HG02759 (cell line): Measurements from ENCODE around the gene ATCAY.
A peak's percentile ranks its signal among the peaks of the same experiment; 100 is the strongest.
"Not testable (repeated sequence)": the region's sequence is repeated elsewhere in the genome, so short reads cannot be mapped to it uniquely, and the experiment has no call there.

ENCODE experiments used
- ATAC-seq: cut with Tn5 transposase; IDR thresholded peaks from one replicate; pipeline ENCODE4 v1.9.1; 2021; ENCODE audit warnings: mild to moderate bottlenecking, moderate library complexity; ENCODE audit not compliant: unreplicated experiment

ATCAY gene

DNA sequence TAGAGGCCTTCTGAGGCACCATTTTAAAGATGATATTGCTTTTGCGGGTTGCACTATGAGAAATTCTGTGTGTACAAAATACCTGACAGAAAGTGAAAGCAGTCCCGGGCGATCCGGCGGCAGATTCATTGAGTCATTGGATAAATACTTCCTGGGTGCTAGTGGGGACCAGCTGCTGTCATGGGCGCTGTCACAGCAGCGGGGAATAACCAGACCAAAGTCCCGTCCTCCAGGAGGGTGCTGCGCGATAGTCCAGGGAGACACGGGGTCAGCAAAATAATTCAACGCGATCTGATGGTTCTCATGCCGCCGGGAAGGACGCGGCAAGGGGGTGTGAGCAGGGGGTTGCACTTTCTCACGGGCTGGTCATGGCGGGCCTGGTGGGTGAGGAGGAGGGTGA is 25.2 kb upstream of the ATCAY start:
- no peak for ATAC-seq

DNA sequence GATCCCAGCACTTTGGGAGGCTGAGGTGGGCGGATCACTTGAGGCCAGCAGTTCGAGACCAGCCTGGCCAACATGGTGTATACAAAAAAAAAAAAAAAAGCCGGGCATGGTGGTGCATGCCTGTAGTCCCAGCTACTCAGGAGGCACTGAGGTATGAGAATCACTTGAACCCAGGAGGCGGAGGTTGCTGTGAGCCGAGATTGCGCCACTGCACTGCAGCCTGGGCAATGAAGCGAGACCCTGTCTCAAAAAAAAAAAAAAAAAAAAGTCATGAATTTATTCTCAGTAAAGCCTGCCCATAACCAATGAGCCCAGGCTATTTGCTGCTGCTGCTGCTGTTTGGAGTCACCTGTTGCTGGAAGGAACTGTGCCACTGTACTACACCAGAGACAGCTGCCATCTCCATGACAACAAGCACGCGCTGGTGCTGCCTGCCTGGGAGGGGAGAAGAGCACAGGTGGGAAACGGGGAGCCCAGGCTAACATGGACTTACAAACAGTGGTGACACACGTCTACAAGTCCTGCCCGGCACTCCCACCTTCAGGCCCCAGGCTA is 23.0 kb upstream of the ATCAY start:
- ATAC-seq: peak; percentile 48

DNA sequence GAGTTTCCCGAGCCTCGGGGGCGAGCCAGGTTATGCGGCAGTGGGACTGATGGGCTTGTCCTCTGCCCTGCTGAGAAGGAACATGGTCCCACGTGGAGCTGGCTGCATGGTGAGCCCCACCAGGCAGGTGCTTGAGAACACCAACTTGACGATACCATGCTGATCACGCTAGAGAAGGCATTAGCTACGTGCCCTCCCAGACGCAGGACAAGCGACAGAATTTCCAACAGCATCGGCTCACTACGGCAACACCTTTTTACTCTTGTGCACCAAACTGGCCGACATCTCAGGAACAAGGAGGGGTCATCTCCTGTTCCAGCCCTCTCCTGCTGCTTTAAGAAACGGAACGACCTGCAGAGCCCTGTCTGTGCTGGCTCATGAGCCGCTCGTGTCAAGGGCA is 20.0 kb upstream of the ATCAY start:
- ATAC-seq: no peak

DNA sequence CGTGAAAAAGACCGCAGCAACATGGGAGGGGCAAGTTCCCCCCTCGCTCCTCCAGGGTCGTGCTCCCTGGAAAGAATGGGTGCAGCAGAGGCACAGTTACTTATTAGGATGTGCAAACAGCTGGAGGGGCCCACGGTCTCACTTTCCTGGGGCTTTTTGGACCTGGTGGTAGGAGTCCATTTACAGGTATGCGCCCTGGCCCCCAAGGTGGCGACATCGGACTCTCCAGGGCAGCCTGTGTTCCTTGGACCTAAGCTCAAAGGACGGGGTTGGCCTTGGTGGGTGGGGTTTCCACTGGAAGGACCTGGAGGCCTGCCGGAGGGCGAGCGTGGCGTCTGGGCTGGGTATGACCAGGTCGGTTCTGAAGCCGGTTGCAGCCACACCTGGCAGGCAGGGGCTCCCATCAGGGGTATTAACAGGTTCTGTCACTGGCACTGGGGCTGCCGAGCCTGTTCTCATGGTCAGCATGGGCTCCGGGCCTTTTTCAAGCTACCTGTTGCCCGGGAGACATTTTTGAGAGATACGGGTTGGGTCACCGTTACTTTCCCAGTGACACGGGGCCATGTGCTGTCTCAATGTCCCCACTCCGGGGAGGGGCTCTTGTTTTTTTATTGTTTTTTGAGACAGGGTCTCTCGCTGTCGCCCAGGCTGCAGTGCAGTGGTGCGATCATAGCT is 17.5 kb upstream of the ATCAY start:
- no peak for ATAC-seq

DNA sequence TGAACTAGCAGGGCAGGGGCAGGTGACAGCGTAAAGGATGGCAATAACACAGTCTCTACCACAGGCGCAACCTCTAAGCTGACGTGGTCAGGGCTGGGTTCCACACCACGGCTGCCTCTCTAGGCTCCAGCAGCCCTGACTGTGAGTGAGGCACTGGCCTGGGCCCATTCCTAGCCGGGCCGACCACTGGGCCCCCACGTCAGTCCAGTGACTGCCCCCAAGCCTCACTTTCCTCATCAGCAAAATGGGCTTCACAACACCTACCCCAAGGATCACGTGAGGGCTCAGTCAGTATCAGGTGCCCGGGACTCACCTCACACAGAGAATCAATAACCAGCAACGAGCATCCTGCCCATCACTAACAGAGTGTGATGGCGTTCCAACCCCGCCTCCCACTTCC is 16.8 kb upstream of the ATCAY start:
- ATAC-seq: no peak

DNA sequence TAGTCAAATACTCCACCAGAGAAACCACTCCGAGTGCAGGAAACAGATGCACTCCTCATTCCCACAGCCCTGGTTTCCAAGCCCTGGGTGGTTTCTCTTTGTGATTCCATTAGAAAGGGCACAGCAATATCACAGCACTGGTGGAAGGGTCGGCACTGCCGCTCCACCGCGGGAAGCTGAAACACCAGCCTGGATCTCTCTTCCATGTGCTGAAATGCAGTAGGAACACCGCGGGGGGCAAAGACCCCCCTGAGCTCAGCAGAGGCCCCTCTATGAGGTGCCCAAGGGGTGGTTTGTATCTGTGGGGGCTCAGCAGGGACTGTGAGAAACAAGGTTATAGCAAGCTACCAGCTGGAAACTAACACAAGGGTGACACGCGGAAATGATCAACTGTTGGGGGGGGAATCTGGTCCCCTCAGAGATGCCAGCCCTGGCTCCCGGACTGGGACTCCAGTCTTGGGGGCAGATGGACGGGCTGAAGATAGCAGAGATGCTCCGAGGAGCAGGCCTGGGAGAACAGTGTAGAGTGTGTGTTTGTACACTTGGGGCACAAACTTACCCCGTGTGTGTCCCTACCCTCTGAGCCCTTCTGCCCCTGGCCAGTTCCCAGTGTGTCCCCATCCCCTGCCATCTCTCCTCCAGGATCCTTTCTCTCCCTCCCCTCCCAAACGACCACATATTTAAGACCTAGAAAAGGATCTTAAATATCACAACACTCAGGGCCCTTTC is 13.4 kb upstream of the ATCAY start:
- no peak for ATAC-seq

DNA sequence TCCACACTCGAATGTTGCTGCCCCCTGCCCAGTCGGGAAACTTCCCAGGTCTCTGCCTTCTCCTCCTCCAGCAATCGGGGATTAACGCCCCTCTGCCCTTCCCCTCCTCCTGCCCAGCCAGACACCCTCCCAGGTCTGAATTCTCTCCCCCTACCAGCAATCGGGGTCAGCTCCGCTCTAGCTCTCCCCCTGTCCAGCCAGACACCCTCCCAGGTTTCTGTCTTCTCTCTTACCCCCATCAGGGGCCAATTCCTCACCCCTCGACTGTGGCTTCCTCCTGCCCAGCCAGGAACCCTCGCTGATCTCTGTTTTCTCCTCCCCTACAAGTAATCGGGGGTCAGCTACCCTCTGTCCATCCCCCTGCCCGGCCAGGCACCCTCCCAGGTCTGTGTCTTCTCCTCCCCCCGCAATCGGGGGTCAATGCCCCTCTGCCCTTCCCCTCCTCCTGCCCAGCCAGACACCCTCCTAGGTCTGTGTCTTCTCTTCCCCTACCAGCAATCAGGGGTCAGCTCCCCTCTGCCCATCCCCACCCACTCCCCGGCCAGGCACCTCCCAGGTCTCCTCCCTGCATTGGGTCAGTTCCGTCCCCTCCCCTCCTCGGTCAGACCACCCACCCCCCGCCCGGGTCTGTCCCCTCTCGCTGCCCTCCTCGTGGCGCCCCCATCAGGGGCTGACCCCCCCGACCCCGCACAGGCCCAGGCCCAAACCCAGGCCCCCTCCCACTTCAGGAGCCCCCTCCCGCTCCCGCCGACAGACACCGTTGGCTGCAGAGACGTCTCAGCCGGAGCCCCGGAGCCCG is 12.3 kb upstream of the ATCAY start:
- no peak for ATAC-seq

DNA sequence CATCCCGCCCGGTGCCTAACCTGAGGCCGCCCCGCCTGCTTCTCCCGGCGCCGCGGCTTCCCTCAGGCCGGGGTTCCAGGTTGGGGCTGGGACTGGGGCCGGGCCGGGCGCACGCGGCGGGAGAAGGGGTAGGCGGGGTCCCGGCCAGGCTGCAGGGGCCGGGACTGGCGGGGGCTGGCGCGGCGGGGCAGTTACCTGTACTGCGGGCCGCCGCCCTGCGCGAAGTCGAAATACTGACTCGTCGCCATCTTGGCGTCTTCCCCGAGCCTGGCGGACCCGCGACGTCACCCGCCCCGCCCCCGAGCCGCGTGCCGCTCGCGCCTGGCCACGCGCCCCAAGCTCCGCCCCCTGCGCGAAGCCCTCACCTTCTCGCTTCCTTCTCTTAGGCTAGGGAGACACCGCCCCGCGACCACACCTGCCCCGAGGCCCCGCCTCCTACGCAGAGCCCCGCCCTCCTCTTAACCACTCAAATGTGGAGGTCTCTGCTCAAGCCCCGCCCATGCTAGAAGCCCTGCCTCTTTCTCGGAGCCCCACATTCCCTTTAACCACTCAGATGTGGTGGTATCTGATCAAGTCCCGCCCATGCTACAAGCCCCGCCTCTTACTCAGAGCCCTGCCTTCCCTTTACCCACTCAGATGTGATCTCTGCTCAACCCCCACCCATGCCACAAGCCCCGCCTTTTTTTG is 11.6 kb upstream of the ATCAY start, which contains the start of gene ZFR2:
ZFR2 (minus strand) TSS at position 269 of the 687 bp plus-strand sequence; CDS start at position 248, 21 bp downstream.
- ATAC-seq: no peak

DNA sequence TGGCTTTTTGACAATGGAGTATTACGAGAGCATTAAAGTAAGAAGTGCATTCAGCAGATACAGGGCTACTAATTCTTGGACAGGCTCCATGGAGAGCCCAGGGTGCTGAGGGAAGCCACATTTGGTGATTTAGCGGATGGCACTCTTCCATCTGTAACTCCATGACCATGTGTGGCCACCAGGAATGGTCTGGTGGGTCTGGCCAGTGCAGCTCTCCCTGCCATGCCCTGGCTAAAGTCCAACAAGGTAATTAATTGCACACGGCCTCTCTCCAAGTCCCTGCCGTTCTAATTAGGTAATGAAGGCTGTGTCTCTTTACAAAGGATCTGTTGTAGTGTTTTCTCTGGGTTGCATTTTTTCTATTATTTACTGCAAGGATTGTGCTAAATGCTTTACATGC is 7.3 kb upstream of the ATCAY start:
- no peak for ATAC-seq

DNA sequence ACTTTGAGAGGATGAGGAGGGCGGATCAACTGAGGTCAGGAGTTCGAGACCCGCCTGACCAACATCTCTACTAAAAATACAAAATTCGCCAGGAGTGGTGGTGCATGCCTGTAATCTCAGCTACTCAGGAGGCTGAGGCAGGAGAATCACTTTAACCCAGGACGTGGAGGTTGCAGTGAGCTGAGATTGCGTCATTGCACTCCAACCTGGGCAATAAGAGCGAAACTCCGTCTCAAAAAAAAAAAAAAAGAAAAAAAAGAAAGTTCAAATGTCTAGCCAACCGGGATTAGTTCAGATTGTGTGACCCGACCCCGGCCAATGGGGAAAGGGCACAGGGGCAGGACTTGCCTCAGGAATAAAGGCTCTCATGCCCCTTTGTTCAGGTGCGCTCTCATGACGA is 5.8 kb upstream of the ATCAY start:
- not testable (repeated sequence) for ATAC-seq

DNA sequence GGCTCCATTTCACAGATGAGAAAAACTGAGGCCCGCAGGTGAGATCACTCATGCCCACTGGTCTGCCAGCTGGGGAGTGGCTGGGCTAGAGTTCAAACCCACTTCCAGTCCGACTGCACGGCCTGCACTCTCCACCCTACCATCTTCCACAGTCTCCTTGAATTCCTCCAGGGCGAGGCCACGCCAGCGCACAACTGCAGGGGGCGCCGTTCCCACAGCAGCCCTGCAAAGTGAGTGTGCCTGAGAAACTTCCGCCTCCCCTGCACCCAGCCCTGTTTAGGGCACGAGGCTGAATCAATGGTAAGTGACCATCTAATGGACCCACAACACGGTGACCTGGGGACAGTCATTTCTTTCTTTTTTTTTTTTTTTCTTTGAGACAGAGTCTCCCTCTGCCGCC is 829 bp upstream of the ATCAY start:
- no peak for ATAC-seq

DNA sequence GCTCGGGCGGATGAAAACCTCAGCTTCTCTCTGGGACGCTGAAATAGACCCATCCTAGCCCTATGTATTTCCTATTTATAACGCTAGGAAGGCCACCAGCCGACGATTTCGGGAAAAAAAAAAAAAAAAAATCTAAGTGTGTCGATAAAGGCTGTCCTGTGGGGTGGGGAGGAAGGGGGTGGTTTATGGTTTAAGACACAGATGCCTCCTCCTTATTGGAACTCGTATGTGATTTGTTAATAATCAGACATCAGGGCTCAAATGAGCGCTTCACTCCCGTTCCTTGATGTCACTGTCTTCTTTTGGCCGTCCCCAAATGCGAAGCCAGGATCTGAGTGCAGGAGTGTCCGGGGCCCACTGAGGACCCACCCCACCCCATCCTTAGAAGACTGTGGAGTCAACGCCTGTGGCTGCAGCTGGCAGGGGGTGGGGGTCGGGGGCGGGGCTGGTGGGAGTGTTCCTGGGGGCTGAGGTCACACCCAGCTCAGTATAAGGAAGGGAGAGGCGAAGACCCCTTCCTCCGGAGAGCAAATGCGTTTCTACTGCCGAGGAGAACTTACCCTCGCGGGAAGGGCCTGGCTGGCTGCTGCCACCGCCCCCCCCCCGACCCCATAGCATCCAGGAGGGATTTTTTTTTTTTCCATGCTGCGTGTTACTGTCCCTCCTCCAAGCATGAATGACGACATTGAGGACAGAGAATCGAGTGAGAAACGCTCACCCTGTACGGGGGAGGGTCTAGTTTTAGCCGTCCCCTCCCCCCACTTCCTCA is 971 bp downstream of the ATCAY start:
- no peak for ATAC-seq

DNA sequence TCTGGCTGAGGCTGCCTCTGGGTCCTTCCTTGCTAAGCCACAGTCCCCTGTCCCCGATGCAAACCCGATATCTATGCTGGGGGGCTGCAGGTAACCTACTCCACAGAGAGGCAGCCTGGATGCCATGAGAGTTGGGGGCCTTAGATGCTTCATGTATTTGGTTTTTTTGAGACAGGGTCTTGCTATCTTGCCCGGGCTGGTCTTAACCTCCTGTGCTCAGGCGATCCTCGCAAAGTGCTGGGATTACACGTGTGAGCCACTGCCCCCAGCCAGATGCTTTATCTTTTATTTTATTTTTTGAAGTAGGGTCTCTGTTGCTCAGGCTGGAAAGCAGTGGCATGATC is 1.5 kb downstream of the ATCAY start:
- ATAC-seq: no peak

DNA sequence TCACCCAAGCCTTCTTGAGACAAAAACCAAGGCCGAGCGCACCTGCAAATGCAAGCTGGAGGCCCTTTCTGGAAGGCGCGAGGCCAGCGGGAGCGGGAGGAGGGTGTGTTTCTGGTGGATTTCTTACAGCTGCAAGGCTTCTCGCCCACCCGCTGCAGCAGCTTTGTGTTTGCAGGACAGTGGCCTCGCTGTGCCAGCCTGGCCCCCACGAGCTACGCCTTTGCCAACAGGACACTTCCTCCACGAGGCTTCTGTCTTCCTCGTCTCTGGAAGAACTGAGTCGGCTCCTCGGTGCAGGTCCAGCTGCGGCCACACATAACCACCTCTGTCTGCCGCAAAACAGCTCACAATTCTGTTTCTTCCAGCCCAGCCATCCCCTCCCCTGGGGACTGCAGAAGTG is 10.1 kb downstream of the ATCAY start:
- ATAC-seq: no peak

DNA sequence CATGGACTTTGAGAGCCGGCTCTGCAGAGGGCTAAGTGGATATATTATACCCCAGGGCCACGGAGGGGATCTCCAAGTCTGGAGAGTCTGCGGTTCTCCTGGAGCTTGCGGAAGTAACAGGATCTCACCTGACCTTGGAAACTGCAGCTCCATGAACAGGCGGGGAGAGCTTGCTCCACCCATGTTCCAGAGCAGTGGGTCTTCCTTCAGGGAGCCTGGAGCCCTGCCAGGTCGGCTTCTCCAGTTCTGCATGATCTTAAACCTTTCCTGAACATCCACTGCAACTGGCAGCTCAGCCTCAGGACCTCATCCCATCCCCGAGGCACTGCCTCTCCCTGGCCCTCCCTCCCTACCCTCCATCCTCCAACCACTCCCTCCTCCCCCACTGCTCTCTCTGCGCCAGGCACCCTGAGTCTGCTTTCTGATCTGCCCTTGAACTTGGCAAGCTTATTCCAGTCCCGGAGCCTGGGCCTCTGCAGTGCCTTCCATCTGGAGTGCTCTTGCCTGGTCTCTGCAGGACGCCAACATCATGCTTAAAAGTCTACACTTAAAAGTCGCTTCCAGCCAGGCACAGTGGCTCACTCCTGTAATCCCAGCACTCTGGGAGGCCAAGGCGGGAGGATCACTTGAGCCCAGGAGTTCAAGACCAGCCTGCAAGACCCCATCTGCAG is 13.2 kb downstream of the ATCAY start:
- no peak for ATAC-seq

DNA sequence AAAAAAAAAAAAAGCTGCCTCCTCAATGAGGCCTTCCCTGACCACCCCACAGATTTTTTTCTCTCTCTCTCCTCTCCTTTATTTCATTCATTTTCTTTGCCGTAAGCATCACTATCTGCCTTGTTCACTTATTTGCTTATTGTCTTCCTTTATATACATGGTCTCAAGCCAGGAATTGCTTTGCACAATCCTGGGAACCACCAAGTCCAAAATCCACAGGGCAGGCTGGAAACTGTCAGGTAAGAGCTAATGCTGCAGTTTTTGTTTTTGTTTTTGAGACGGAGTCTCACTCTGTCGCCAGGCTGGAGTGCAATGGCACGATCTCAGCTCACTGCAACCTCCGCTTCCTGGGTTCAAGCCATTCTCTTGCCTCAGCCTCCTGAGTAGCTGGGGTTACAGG is 14.5 kb downstream of the ATCAY start:
- ATAC-seq: not testable (repeated sequence)

DNA sequence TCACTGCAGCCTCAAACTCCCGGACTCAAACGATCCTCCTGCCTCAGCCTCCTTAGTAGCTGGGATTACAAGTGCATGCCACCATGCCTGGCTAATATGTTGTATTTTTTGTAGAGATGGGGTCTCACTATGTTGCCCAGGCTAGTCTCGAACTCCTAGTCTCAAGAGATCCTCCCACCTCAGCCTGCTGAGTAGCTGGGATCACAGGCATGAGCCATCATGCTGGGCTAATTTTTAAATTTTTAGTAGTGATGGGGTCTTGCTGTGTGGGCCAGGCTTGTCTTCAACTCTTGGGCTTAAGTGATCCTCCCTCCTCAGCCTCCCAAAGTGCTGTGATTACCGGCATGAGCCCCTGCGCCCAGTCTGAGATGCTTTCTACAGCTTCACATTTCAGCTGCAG is 15.3 kb downstream of the ATCAY start:
- ATAC-seq: no peak

DNA sequence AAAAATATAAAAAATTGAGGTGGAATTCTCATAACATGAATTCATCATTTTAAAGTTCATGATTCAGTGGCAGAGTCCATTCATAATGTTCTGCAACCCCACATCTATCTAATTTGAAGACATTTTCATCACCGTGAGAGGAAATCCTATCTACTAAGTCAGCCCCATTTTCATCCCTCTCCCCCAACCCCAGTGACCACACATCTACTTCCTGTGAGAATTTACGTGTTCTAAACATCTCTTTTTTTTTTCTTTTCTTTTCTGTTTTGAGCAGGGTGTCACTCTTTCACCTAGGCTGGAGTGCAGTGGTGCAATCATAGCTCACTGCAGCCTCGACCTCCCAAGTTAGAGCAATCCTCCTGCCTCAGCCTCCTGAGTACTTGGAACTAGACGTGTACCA is 17.5 kb downstream of the ATCAY start:
- no peak for ATAC-seq

DNA sequence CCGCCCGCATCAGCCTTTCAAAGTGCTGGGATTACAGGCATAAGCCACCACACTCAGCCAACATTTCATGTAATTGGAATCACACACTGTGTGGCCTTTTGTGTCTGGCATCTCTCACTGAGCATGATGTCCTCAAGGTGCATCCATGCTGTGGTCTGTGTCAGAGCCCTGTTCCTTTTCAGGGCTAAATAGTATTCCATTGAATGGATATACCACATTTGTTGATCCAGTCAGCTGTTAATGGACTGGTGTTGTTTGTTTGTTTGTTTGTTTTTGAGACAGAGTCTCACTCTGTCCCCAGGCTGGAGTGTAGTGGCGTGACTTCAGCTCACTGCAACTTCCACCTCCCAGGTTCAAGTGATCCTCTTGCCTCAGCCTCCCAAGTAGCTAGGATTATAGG is 17.9 kb downstream of the ATCAY start:
- ATAC-seq: no peak
